ENCODE data around the gene CEP72. TPM values are rescaled to one million over a fixed set of nuclear protein-coding genes. Genes with fewer than 3 reads are reported as not detected.

The CEP72 gene
- total RNA-seq, 1 donor from 2014 or later, result 27.2 TPM

- Mint-ChIP-seq H3K4me3 (no peak overlapping the region), H3K4me1 (peaks cover 11% of the 10 kb centered on the region), H3K27me3 (ENCODE audit: low read depth) (peaks cover 76% of the 10 kb centered on the region), H3K27ac (ENCODE audit: unreplicated experiment) (no peak overlapping the region), H3K36me3 (ENCODE audit: low read depth) (no peaks in the 10 kb centered on the region), H3K9me3 (no peaks in the 10 kb centered on the region)
- no peak for DNase-seq (ENCODE audit: low read depth, low spot score)
- TF ChIP-seq, protein P1, sequence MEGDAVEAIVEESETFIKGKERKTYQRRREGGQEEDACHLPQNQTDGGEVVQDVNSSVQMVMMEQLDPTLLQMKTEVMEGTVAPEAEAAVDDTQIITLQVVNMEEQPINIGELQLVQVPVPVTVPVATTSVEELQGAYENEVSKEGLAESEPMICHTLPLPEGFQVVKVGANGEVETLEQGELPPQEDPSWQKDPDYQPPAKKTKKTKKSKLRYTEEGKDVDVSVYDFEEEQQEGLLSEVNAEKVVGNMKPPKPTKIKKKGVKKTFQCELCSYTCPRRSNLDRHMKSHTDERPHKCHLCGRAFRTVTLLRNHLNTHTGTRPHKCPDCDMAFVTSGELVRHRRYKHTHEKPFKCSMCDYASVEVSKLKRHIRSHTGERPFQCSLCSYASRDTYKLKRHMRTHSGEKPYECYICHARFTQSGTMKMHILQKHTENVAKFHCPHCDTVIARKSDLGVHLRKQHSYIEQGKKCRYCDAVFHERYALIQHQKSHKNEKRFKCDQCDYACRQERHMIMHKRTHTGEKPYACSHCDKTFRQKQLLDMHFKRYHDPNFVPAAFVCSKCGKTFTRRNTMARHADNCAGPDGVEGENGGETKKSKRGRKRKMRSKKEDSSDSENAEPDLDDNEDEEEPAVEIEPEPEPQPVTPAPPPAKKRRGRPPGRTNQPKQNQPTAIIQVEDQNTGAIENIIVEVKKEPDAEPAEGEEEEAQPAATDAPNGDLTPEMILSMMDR (conservative IDR thresholded peaks at IDR 0.05), result no peak
Measured at GRCh38 chr5:591746-592145, 20.4 kb upstream of the CEP72 start.

DNA sequence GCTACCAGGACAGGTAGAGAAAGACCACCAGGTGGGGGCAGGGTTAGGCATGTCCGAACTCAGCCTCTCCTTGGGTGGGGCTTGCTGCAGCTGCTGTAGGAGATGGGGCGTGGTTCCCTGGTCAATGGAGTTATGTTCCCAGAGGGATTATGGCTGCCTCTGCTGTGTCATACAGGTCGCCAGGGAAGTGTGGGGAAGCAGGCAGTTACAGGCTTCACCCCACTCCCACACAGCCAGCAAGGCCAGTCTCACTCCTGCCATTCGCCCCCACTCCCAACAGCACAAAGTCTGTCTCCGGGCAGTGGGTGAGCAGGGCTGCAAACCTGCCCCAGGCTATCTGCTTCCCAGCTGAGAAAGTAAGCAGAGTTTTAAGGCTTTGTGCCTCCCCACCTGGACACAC, 20.0 kb upstream of the CEP72 start:
- Mint-ChIP-seq H3K27ac (ENCODE audit: unreplicated experiment) (no peak overlapping the region), H3K27me3 (ENCODE audit: low read depth) (peaks cover 79% of the 10 kb centered on the region), H3K4me1 (peaks cover 11% of the 10 kb centered on the region), H3K9me3 (no peaks in the 10 kb centered on the region), H3K4me3 (no peak overlapping the region), H3K36me3 (ENCODE audit: low read depth) (no peaks in the 10 kb centered on the region)
- TF ChIP-seq, protein P1 (conservative IDR thresholded peaks at IDR 0.05), result no peak
- no peak for DNase-seq (ENCODE audit: low read depth, low spot score)

DNA sequence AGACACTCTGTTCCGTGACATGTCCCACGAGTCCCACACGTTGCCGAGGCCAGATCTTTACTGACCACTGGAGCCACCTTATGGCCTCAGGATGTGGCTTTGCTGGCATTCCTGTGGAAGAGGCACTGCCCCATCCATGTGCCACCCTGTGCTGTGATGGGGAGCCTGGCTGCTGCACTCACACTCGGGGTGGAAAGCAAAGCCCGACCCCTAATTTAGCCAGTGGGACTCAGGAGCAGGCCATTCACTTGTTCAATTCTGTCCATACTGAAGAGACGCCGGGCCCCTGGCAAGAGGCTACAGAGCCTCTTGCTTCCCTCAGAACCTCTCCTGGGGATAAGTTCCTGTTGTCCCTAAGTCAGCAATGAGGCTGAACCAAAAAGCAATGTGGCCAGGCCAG, 18.6 kb upstream of the CEP72 start:
- no peak for DNase-seq (ENCODE audit: low read depth, low spot score)
- H3K4me1 Mint-ChIP-seq, result peaks cover 11% of the 10 kb centered on the region
- no peak overlapping the region for H3K27ac Mint-ChIP-seq (ENCODE audit: unreplicated experiment)
- peaks cover 83% of the 10 kb centered on the region for H3K27me3 Mint-ChIP-seq (ENCODE audit: low read depth)
- TF ChIP-seq, protein P1 (conservative IDR thresholded peaks at IDR 0.05), result no peak
- H3K9me3 Mint-ChIP-seq, result no peaks in the 10 kb centered on the region
- H3K36me3 Mint-ChIP-seq (ENCODE audit: low read depth), result no peaks in the 10 kb centered on the region
- H3K4me3 Mint-ChIP-seq, result no peak overlapping the region

GRCh38 chr5:594226-594860, 17.8 kb upstream of the CEP72 start:
- H3K9me3 Mint-ChIP-seq, result no peaks in the 10 kb centered on the region
- peaks cover 11% of the 10 kb centered on the region for H3K4me1 Mint-ChIP-seq
- peaks cover 83% of the 10 kb centered on the region for H3K27me3 Mint-ChIP-seq (ENCODE audit: low read depth)
- no peak overlapping the region for H3K27ac Mint-ChIP-seq (ENCODE audit: unreplicated experiment)
- TF ChIP-seq, protein P1 (conservative IDR thresholded peaks at IDR 0.05), result no peak
- H3K4me3 Mint-ChIP-seq, result no peak overlapping the region
- no peak for DNase-seq (ENCODE audit: low read depth, low spot score)
- no peaks in the 10 kb centered on the region for H3K36me3 Mint-ChIP-seq (ENCODE audit: low read depth)

DNA sequence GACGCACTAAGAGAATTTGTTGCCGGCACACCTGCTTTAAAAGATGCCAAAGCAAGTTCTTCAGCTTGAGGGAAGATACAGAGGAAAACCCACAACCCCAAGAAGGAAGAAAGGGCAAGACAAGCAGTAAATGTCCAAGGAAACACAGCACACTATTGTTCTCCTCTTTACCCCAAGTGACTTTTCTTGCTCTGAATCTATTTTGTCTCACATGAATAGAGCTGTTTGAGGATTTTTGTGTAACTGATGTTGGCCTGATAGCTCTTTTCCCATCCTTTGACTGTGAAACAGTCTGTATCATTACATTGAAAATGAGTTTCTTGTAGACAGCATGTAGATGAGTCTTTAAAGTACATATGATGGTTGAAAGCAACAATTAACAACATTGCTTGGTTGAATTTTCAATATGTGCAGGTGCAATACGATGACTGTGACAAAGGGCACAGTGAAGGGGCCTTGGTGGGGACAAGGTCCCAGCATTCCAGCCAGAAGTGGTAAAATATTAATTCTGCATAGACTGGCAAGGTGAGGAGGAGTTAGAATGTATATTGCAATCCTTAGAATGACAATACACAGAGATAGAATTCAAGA, 16.8 kb upstream of the CEP72 start:
- no peak for DNase-seq (ENCODE audit: low read depth, low spot score)
- Mint-ChIP-seq H3K36me3 (ENCODE audit: low read depth) (no peaks in the 10 kb centered on the region), H3K27ac (ENCODE audit: unreplicated experiment) (no peak overlapping the region), H3K4me3 (no peak overlapping the region), H3K27me3 (ENCODE audit: low read depth) (peaks cover 83% of the 10 kb centered on the region), H3K9me3 (no peaks in the 10 kb centered on the region), H3K4me1 (peaks cover 11% of the 10 kb centered on the region)
- TF ChIP-seq, protein P1 (conservative IDR thresholded peaks at IDR 0.05), result no peak
